GM18508 (cell line): ENCODE results near the gene P2RX6.
"Not testable (repeated sequence)": the region's sequence is repeated elsewhere in the genome, so short reads cannot be mapped to it uniquely, and the experiment has no call there.

Experiments
- ATAC-seq: cut with Tn5 transposase; IDR thresholded peaks from one replicate; pipeline ENCODE4 v1.9.1; 2021; ENCODE audit warnings: moderate number of reproducible peaks; ENCODE audit not compliant: insufficient read depth, unreplicated experiment

Gene P2RX6

GRCh38 chr22:20993304-20994127 lies 21.4 kb upstream of the P2RX6 start:
- no peak for ATAC-seq

GRCh38 chr22:20994128-20994901 lies 20.6 kb upstream of the P2RX6 start:
- no peak for ATAC-seq

- no peak for ATAC-seq
Measured at GRCh38 chr22:20994902-20995241, 20.1 kb upstream of the P2RX6 start.

- no peak for ATAC-seq
Measured at GRCh38 chr22:20995329-20996030, 19.5 kb upstream of the P2RX6 start.

- no peak for ATAC-seq
Measured at GRCh38 chr22:20996031-20996410, 18.9 kb upstream of the P2RX6 start.

GRCh38 chr22:20996598-20997535 lies 18.1 kb upstream of the P2RX6 start:
- no peak for ATAC-seq

- no peak for ATAC-seq
Measured at GRCh38 chr22:20997536-20998257, 17.3 kb upstream of the P2RX6 start.

GRCh38 chr22:20998411-20999336 lies 16.3 kb upstream of the P2RX6 start:
- ATAC-seq = no peak

GRCh38 chr22:20999350-21000206 lies 15.4 kb upstream of the P2RX6 start:
- ATAC-seq = no peak

GRCh38 chr22:21000207-21000986 lies 14.6 kb upstream of the P2RX6 start:
- ATAC-seq = no peak

GRCh38 chr22:21000987-21001600 lies 13.9 kb upstream of the P2RX6 start:
- peak; percentile 9 for ATAC-seq

GRCh38 chr22:21001601-21002325 lies 13.2 kb upstream of the P2RX6 start, which contains the start of gene THAP7:
Gene THAP7 (minus strand): TSS chr22:21002118. CDS start chr22:21001911, 207 bp downstream.
- ATAC-seq = peak; percentile 43

GRCh38 chr22:21003782-21004181 lies 11.2 kb upstream of the P2RX6 start:
- ATAC-seq = no peak

- ATAC-seq = not testable (repeated sequence)
Measured at GRCh38 chr22:21009208-21009607, 5.8 kb upstream of the P2RX6 start.

GRCh38 chr22:21009638-21010425 lies 5.1 kb upstream of the P2RX6 start:
- ATAC-seq = no peak
